T-helper 9 cell (primary cell): Measurements from ENCODE around the gene HS2ST1.

Source experiments
- DNase-seq: peaks from one replicate; pipeline ENCODE4 v3.0.0-alpha.2; 2020

HS2ST1 gene

GRCh38 chr1:87074001-87074795 lies 159.8 kb downstream of the HS2ST1 start:
- DNase-seq, result no peak

- no peak for DNase-seq
Measured at GRCh38 chr1:87077959-87078639, 163.7 kb downstream of the HS2ST1 start.

GRCh38 chr1:87084244-87084836 lies 169.9 kb downstream of the HS2ST1 start:
- no peak for DNase-seq

- no peak for DNase-seq
Measured at GRCh38 chr1:87086120-87086519, 171.7 kb downstream of the HS2ST1 start.

- no peak for DNase-seq
Measured at GRCh38 chr1:87089070-87089736, 174.8 kb downstream of the HS2ST1 start.

- no peak for DNase-seq
Measured at GRCh38 chr1:87089823-87090222, 175.4 kb downstream of the HS2ST1 start.

GRCh38 chr1:87091425-87091824 lies 177.0 kb downstream of the HS2ST1 start:
- no peak for DNase-seq

GRCh38 chr1:87092846-87093245 lies 178.4 kb downstream of the HS2ST1 start:
- no peak for DNase-seq

- no peak for DNase-seq
Measured at GRCh38 chr1:87093286-87093685, 178.9 kb downstream of the HS2ST1 start.

GRCh38 chr1:87094238-87094637 lies 179.8 kb downstream of the HS2ST1 start:
- no peak for DNase-seq

- DNase-seq, result no peak
Measured at GRCh38 chr1:87100271-87100670, 185.8 kb downstream of the HS2ST1 start.

- DNase-seq, result no peak
Measured at GRCh38 chr1:87103074-87103473, 188.6 kb downstream of the HS2ST1 start.

GRCh38 chr1:87104140-87104539 lies 189.7 kb downstream of the HS2ST1 start:
- DNase-seq, result no peak

GRCh38 chr1:87104945-87105344 lies 190.5 kb downstream of the HS2ST1 start:
- DNase-seq, result no peak

- DNase-seq, result no peak
Measured at GRCh38 chr1:87106144-87106543, 191.7 kb downstream of the HS2ST1 start.

- DNase-seq, result no peak
Measured at GRCh38 chr1:87106867-87107266, 192.4 kb downstream of the HS2ST1 start.

GRCh38 chr1:87108228-87108627 lies 193.8 kb downstream of the HS2ST1 start:
- DNase-seq, result no peak

GRCh38 chr1:87108814-87109411 lies 194.5 kb downstream of the HS2ST1 start:
- DNase-seq, result no peak

GRCh38 chr1:87111659-87112371 lies 197.4 kb downstream of the HS2ST1 start:
- no peak for DNase-seq

GRCh38 chr1:87113313-87113712 lies 198.9 kb downstream of the HS2ST1 start:
- no peak for DNase-seq

GRCh38 chr1:87115317-87115890 lies 201.0 kb downstream of the HS2ST1 start:
- no peak for DNase-seq

GRCh38 chr1:87115891-87116290 lies 201.5 kb downstream of the HS2ST1 start:
- no peak for DNase-seq
